RWPE2 (cell line): ENCODE measurements around the gene OTUD3.

ENCODE experiments used
- ATAC-seq: fragments of 200-7000 bp; cut with Tn5 transposase; 3 replicates; pipeline ENCODE4 v1.9.1; 2021; ENCODE audit warnings: low read depth
- DNase-seq: peaks from one replicate; pipeline ENCODE4 v3.0.0-alpha.2; 2020; ENCODE audit warnings: low spot score
- H3K27ac ChIP-seq: fragments of 450-650 bp; 2 replicates; pipeline ENCODE4 v1.5.1; 2017; ENCODE audit warnings: mild to moderate bottlenecking; ENCODE audit not compliant: poor library complexity, severe bottlenecking
- H3K27me3 ChIP-seq: fragments of 250-450 bp; sonication (Bioruptor Pico); 2 replicates; pipeline ENCODE4 v1.5.1; 2021; ENCODE audit warnings: mild to moderate bottlenecking, moderate library complexity; ENCODE audit not compliant: insufficient read depth, poor library complexity, severe bottlenecking
- H3K36me3 ChIP-seq: fragments of 250-450 bp; sonication (Bioruptor Pico); 2 replicates; pipeline ENCODE4 v1.5.1; 2020; ENCODE audit warnings: low read depth, mild to moderate bottlenecking, moderate library complexity
- H3K4me1 ChIP-seq: fragments of 250-450 bp; sonication (Bioruptor Pico); 2 replicates; pipeline ENCODE4 v1.5.1; 2021; ENCODE audit warnings: mild to moderate bottlenecking, moderate library complexity; ENCODE audit not compliant: insufficient read depth, poor library complexity, severe bottlenecking
- H3K4me3 ChIP-seq: fragments of 250-450 bp; sonication (Bioruptor Pico); 2 replicates; pipeline ENCODE4 v1.5.1; 2021; ENCODE audit warnings: mild to moderate bottlenecking, moderate library complexity; ENCODE audit not compliant: severe bottlenecking
- H3K9me3 ChIP-seq: fragments of 250-450 bp; sonication (Bioruptor Pico); 2 replicates; pipeline ENCODE4 v1.5.1; 2021; ENCODE audit warnings: mild to moderate bottlenecking, moderate library complexity; ENCODE audit not compliant: severe bottlenecking
- CTCF ChIP-seq: fragments of 450-650 bp; IDR thresholded peaks from one replicate; pipeline ENCODE4 v1.5.1; 2017; ENCODE audit warnings: mild to moderate bottlenecking, moderate library complexity; ENCODE audit not compliant: poor library complexity, severe bottlenecking

The OTUD3 gene

GRCh38 chr1:19892628-19893168 is 10.5 kb downstream of the OTUD3 start:
- H3K36me3 ChIP-seq = peaks cover 72% of the 10 kb centered on the region
- TF ChIP-seq CTCF = no peak
- H3K4me1 ChIP-seq = peaks cover 19% of the 10 kb centered on the region
- H3K4me3 ChIP-seq = no peak overlapping the region
- H3K27ac ChIP-seq = no peak overlapping the region
- no peak for ATAC-seq
- no peak for DNase-seq
- H3K27me3 ChIP-seq = no peaks in the 10 kb centered on the region
- no peaks in the 10 kb centered on the region for H3K9me3 ChIP-seq

GRCh38 chr1:19893687-19894086 is 11.5 kb downstream of the OTUD3 start:
- no peak overlapping the region for H3K4me3 ChIP-seq
- TF ChIP-seq CTCF = no peak
- no peak for DNase-seq
- H3K9me3 ChIP-seq = no peaks in the 10 kb centered on the region
- H3K27ac ChIP-seq = peak overlapping the region; percentile 3
- peaks cover 19% of the 10 kb centered on the region for H3K4me1 ChIP-seq
- H3K27me3 ChIP-seq = no peaks in the 10 kb centered on the region
- ATAC-seq = no peak
- H3K36me3 ChIP-seq = peaks cover 77% of the 10 kb centered on the region

- Histone ChIP-seq H3K4me1 (peaks cover 19% of the 10 kb centered on the region), H3K9me3 (no peaks in the 10 kb centered on the region), H3K36me3 (peaks cover 82% of the 10 kb centered on the region), H3K27me3 (no peaks in the 10 kb centered on the region), H3K27ac (peak overlapping the region; percentile 3), H3K4me3 (no peak overlapping the region)
- no peak for TF ChIP-seq CTCF
- ATAC-seq (peak; percentile 31; the same call in 1 of the 3 replicates), DNase-seq (no peak)
Measured at GRCh38 chr1:19894218-19894617, 12.0 kb downstream of the OTUD3 start.

- no peaks in the 10 kb centered on the region for H3K27me3 ChIP-seq
- H3K4me3 ChIP-seq = no peak overlapping the region
- DNase-seq (no peak), ATAC-seq (no peak)
- peaks cover 80% of the 10 kb centered on the region for H3K36me3 ChIP-seq
- H3K27ac ChIP-seq = no peak overlapping the region
- TF ChIP-seq CTCF = no peak
- H3K9me3 ChIP-seq = no peaks in the 10 kb centered on the region
- peaks cover 11% of the 10 kb centered on the region for H3K4me1 ChIP-seq
Measured at GRCh38 chr1:19901653-19902052, 19.5 kb downstream of the OTUD3 start.

GRCh38 chr1:19903621-19904020 is 21.4 kb downstream of the OTUD3 start:
- Histone ChIP-seq H3K9me3 (no peaks in the 10 kb centered on the region), H3K27ac (peak overlapping the region; percentile 65), H3K4me3 (no peak overlapping the region), H3K36me3 (peaks cover 83% of the 10 kb centered on the region), H3K27me3 (no peaks in the 10 kb centered on the region), H3K4me1 (peaks cover 11% of the 10 kb centered on the region)
- ATAC-seq (peak; percentile 99), DNase-seq (no peak)
- TF ChIP-seq CTCF = no peak
